ENCODE data around the gene TSPEAR. TPM values are rescaled to one million over a fixed set of nuclear protein-coding genes. Genes with fewer than 3 reads are reported as not detected.

Gene TSPEAR
- total and polyA plus RNA-seq, 2 donors (not counting 1 experiment from before 2014, with no cell fraction given), result not detected

DNA sequence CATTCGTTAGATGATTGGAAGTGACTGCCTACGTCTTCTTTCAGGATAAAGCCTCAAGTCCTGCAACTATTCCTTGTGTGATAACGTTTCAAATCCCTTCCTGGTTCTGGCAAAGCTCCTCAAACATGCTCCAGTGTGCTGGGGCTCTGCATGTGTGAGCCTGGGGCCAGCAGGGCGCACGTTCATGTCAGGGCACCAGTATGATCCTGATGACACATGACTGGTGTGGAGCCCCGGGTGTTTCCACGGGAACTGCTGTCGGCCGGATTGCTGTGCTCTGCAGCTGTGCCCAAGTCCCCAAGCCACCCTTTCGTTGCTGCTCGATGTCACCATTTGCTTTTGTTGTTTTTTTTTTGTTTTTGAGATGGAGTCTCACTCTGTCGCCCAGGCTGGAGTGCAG, 192.7 kb downstream of the TSPEAR start:
- Histone ChIP-seq H3K9ac (ENCODE audit: insufficient read depth, low read length) (no peak overlapping the region), H4K20me1 (ENCODE audit: control insufficient read depth, extremely low read depth, insufficient read depth, low read length) (no peaks in the 10 kb centered on the region), H3K27me3 (ENCODE audit: control insufficient read depth, insufficient read depth, low read length) (no peaks in the 10 kb centered on the region), H3K4me3 (replicated peaks in 1 of 4; ENCODE audit: control extremely low read depth in 1 of 4, insufficient read depth in 1 of 4, low read depth in 3 of 4, low read length in 4 of 4) (no peak overlapping the region), H3K4me2 (ENCODE audit: extremely low read depth, insufficient read depth, low read length) (no peak overlapping the region), H3K9me3 (ENCODE audit: control insufficient read depth, insufficient read depth, low read depth, low read length) (no peaks in the 10 kb centered on the region), H3K36me3 (ENCODE audit: control insufficient read depth, insufficient read depth, low read length) (no peaks in the 10 kb centered on the region), H3K27ac (ENCODE audit: insufficient read depth, low read length) (no peak overlapping the region), H3K4me1 (ENCODE audit: control insufficient read depth, extremely low read depth, insufficient read depth, low read length) (no peaks in the 10 kb centered on the region), H2AFZ (ENCODE audit: low read length) (no peak overlapping the region), H3K79me2 (ENCODE audit: control insufficient read depth, insufficient read depth, low read length) (no peaks in the 10 kb centered on the region)
- no peak for DNase-seq (ENCODE audit: low read depth in 2 of 2)
- TF ChIP-seq EZH2 (IDR thresholded peaks at IDR 0.05; ENCODE audit: low read length, missing control alignments), result no peak
- TF ChIP-seq, protein P1, sequence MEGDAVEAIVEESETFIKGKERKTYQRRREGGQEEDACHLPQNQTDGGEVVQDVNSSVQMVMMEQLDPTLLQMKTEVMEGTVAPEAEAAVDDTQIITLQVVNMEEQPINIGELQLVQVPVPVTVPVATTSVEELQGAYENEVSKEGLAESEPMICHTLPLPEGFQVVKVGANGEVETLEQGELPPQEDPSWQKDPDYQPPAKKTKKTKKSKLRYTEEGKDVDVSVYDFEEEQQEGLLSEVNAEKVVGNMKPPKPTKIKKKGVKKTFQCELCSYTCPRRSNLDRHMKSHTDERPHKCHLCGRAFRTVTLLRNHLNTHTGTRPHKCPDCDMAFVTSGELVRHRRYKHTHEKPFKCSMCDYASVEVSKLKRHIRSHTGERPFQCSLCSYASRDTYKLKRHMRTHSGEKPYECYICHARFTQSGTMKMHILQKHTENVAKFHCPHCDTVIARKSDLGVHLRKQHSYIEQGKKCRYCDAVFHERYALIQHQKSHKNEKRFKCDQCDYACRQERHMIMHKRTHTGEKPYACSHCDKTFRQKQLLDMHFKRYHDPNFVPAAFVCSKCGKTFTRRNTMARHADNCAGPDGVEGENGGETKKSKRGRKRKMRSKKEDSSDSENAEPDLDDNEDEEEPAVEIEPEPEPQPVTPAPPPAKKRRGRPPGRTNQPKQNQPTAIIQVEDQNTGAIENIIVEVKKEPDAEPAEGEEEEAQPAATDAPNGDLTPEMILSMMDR (conservative IDR thresholded peaks at IDR 0.05 in 1 of 2, IDR thresholded peaks at IDR 0.05 in 1 of 2; ENCODE audit: low read depth in 1 of 2, low read length in 2 of 2), result no peak

DNA sequence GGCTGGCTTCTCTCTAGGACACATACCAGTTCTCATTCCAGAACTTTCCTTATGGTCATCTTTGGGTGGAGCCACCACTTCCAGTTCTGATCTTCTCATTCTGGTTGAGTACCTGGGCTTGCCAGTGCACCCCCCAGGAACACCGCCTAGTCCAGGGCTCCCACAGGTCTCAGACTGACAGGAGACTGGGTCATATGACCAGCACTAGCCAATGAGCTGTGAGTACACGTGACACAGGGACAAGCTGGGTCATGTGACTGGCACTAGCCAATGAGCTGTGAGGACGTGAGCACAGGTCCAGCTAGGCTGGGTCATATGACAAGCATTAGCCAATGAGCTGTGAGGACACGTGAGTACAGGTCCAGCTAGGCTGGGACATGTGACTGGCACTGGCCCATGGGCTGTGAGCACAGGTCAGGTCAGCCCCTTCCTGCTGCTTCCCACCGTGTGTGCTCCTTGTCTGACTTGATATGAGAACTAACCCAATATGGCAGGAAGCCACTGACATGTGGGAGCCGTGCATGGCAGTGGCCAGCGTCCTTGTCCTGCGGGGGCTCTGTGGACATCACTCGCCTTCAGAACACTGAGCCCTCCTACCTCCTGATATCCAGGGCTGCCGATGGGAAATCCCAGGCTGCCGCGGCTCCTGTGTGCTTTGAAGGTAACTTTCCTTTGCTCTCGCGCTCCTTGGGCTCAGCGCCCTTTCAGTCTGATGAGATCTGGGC, 194.0 kb downstream of the TSPEAR start:
- no peaks in the 10 kb centered on the region for H3K36me3 ChIP-seq (ENCODE audit: control insufficient read depth, insufficient read depth, low read length)
- H3K9ac ChIP-seq (ENCODE audit: insufficient read depth, low read length), result no peak overlapping the region
- no peak overlapping the region for H3K27ac ChIP-seq (ENCODE audit: insufficient read depth, low read length)
- no peaks in the 10 kb centered on the region for H3K9me3 ChIP-seq (ENCODE audit: control insufficient read depth, insufficient read depth, low read depth, low read length)
- no peaks in the 10 kb centered on the region for H3K4me1 ChIP-seq (ENCODE audit: control insufficient read depth, extremely low read depth, insufficient read depth, low read length)
- H2AFZ ChIP-seq (ENCODE audit: low read length), result no peak overlapping the region
- no peak for TF ChIP-seq EZH2 (IDR thresholded peaks at IDR 0.05; ENCODE audit: low read length, missing control alignments)
- TF ChIP-seq, protein P1 (conservative IDR thresholded peaks at IDR 0.05 in 1 of 2, IDR thresholded peaks at IDR 0.05 in 1 of 2; ENCODE audit: low read depth in 1 of 2, low read length in 2 of 2), result no peak
- H3K4me3 ChIP-seq (replicated peaks in 1 of 4; ENCODE audit: control extremely low read depth in 1 of 4, insufficient read depth in 1 of 4, low read depth in 3 of 4, low read length in 4 of 4), result no peak overlapping the region
- no peak overlapping the region for H3K4me2 ChIP-seq (ENCODE audit: extremely low read depth, insufficient read depth, low read length)
- peak; percentile 3 to 6 for DNase-seq (ENCODE audit: low read depth in 2 of 2)
- H3K27me3 ChIP-seq (ENCODE audit: control insufficient read depth, insufficient read depth, low read length), result no peaks in the 10 kb centered on the region
- H3K79me2 ChIP-seq (ENCODE audit: control insufficient read depth, insufficient read depth, low read length), result no peaks in the 10 kb centered on the region
- H4K20me1 ChIP-seq (ENCODE audit: control insufficient read depth, extremely low read depth, insufficient read depth, low read length), result no peaks in the 10 kb centered on the region

DNA sequence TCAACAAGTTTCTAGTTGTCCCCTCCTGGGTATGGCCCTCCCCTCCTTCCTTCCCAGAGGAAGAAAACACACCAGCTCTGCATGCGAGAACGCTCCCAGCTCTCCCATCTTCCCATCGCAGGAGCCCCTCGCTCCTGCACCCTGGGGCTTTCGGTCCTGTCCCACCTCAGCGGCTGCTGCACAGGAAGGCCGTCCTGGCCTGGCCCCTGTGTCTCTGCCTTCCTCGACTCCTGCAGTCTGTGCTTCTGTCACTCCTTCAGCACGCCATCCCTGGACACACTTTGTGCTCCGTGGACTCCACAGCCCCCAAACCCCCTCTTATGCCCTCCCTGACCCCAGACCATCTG, 194.6 kb downstream of the TSPEAR start:
- no peak for DNase-seq (ENCODE audit: low read depth in 2 of 2)
- H3K27me3 ChIP-seq (ENCODE audit: control insufficient read depth, insufficient read depth, low read length), result no peaks in the 10 kb centered on the region
- H4K20me1 ChIP-seq (ENCODE audit: control insufficient read depth, extremely low read depth, insufficient read depth, low read length), result no peaks in the 10 kb centered on the region
- TF ChIP-seq, protein P1 (conservative IDR thresholded peaks at IDR 0.05 in 1 of 2, IDR thresholded peaks at IDR 0.05 in 1 of 2; ENCODE audit: low read depth in 1 of 2, low read length in 2 of 2), result no peak
- no peak for TF ChIP-seq EZH2 (IDR thresholded peaks at IDR 0.05; ENCODE audit: low read length, missing control alignments)
- no peak overlapping the region for H3K27ac ChIP-seq (ENCODE audit: insufficient read depth, low read length)
- no peaks in the 10 kb centered on the region for H3K4me1 ChIP-seq (ENCODE audit: control insufficient read depth, extremely low read depth, insufficient read depth, low read length)
- no peak overlapping the region for H3K4me3 ChIP-seq (replicated peaks in 1 of 4; ENCODE audit: control extremely low read depth in 1 of 4, insufficient read depth in 1 of 4, low read depth in 3 of 4, low read length in 4 of 4)
- H3K4me2 ChIP-seq (ENCODE audit: extremely low read depth, insufficient read depth, low read length), result no peak overlapping the region
- no peak overlapping the region for H3K9ac ChIP-seq (ENCODE audit: insufficient read depth, low read length)
- H3K36me3 ChIP-seq (ENCODE audit: control insufficient read depth, insufficient read depth, low read length), result no peaks in the 10 kb centered on the region
- H3K9me3 ChIP-seq (ENCODE audit: control insufficient read depth, insufficient read depth, low read depth, low read length), result no peaks in the 10 kb centered on the region
- no peak overlapping the region for H2AFZ ChIP-seq (ENCODE audit: low read length)
- H3K79me2 ChIP-seq (ENCODE audit: control insufficient read depth, insufficient read depth, low read length), result no peaks in the 10 kb centered on the region

Data from fibroblast of lung (primary cell).